Mononuclear cell (primary cell): ENCODE measurements around the gene NOP16. TPM values are rescaled to one million over a fixed set of nuclear protein-coding genes. Genes with fewer than 3 reads are reported as not detected.

ENCODE experiments used
- H3K27me3 ChIP-seq: 2 replicates; pipeline ENCODE4 v1.6.0; 2011; ENCODE audit warnings: low read length, control low read depth; ENCODE audit not compliant: insufficient read depth
- H3K4me1 ChIP-seq: 2 replicates; pipeline ENCODE4 v1.5.1; 2011; ENCODE audit warnings: mild to moderate bottlenecking, low read length, control low read depth; ENCODE audit not compliant: insufficient read depth
- H3K4me3 ChIP-seq: 2 replicates; pipeline ENCODE4 v1.5.1; 2011; ENCODE audit warnings: mild to moderate bottlenecking, low read length, moderate library complexity
- H3K9me3 ChIP-seq: 2 replicates; pipeline ENCODE4 v1.5.1; 2011; ENCODE audit warnings: low read depth, mild to moderate bottlenecking, control low read depth, low read length
- total RNA-seq: library from RNA; depleted of rRNA; stranded (reverse); fragments of >200 nt; gene quantifications from one replicate; pipeline ENCODE4 v1.2.3, GENCODE V29; 2012

The NOP16 gene
- total RNA-seq, 1 donor, result 6.1 TPM

DNA sequence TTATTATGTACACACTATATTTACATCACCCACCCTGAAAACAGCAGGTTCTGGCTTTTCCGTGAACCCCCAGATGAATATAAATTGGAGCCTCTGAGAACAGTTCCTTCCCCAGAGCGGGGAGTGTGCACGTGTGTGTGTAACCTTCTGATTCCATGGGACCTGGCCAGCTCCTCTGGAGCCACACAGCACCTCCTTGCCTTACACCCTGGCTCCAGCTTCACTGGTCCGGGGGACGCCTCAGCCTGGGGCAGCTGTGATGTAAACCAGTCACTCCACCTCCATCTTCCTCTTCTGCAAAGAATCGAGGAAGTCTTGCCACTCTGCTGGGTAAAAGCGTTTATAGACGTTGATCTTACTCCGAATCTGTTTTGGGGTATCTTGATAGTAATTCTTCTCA, 4.4 kb downstream of the NOP16 start:
- H3K27me3 ChIP-seq, result no peaks in the 10 kb centered on the region
- H3K4me3 ChIP-seq, result no peak overlapping the region
- peaks cover 25% of the 10 kb centered on the region for H3K4me1 ChIP-seq

DNA sequence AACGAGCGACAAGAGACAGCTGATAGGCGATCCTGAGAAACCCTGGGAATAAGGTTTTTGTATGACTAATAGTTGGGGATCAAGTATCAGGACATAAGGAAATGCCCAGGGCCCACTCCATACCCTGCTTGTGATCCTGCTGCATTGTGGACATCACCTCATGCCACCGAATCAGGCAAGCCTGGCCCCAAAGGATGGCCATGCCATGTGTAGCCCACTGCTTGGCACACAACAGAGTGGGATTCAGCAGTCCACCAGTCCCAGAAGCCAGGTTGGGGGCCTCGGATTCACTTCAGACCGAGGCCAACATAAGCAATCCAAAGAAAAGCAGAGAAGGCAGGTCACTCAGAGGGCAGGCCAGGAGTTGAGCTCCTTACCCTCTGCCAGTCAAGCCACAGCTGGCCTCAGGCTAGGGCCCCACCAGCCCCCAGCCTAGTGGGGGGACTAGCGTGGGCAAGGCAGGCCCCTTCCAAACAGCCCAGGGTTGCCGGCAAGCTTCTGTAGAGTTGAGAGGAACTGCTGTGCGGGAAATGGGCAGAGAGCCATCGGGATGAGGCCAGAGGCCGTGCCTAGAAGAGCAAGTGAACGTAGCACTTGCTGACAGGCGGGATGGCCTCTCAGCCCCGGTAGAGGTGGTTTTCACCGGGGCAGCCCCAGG, 5.0 kb downstream of the NOP16 start:
- Histone ChIP-seq H3K4me3 (no peak overlapping the region), H3K9me3 (no peaks in the 10 kb centered on the region), H3K4me1 (peaks cover 25% of the 10 kb centered on the region), H3K27me3 (no peaks in the 10 kb centered on the region)

More for the DNA sequence above, 4.4 kb downstream of the NOP16 start:
- H3K9me3 ChIP-seq, result no peaks in the 10 kb centered on the region

DNA sequence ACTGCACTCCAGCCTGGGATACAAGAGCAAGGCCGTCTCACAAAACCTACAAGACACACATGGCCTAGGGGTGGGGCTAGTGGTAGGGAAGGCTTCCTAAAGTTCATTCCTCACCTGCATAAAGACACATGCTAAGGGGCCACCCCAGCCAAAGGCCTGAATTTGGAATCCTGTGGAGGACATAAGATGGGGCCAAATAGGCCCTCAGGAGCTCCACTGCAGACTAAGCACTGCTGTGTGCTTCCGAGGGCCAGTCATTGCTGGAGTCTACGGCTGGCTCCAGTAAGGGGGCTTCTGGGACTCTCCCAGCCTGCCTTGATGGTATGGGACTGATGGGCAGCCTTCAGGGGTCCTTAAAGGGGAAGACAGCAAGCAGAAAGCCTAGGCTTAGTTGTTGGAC, 5.7 kb downstream of the NOP16 start:
- no peaks in the 10 kb centered on the region for H3K27me3 ChIP-seq
- peaks cover 20% of the 10 kb centered on the region for H3K4me1 ChIP-seq
- no peaks in the 10 kb centered on the region for H3K9me3 ChIP-seq
- H3K4me3 ChIP-seq, result no peak overlapping the region

DNA sequence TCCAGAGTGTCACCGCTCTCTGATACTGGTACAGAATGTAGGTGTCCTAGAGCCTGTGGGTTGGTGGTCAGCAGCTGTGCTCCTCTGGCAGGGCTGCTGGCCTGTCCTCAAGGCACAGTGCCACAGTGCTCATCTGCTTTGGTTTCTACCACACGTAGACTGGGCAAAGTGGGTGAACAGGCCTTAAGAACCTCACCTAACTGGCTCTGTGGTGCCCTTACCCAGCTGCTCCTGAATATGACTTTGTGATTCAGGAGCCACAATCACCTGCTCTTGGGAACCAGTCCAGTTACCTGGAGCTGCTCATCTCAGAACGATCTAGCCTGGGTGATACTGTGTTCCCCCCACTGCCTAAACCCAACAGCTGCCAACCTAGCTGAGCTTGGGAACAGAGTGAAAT, 6.4 kb downstream of the NOP16 start:
- Histone ChIP-seq H3K4me3 (no peak overlapping the region), H3K9me3 (no peaks in the 10 kb centered on the region), H3K4me1 (peaks cover 12% of the 10 kb centered on the region), H3K27me3 (no peaks in the 10 kb centered on the region)

DNA sequence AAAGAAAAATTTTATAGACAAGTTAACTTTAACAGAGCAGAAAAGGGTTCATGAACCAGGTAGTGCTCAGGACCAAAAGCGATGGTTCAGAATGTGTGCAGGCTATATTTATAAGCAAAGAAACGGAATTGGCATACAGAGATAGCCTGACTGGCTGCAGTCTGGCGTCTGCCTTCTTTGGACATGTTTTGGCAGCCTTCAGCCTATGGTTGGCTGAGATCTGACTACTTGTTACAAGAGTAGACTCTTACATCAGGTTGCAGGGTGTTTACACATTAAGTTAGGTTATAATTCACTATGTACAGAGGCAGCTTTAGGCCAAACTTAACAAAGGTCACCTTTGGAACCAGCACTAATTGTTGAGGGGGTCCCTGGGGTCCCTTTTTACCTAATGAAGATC, 7.0 kb downstream of the NOP16 start:
- Histone ChIP-seq H3K27me3 (no peaks in the 10 kb centered on the region), H3K4me1 (peaks cover 7% of the 10 kb centered on the region), H3K9me3 (no peaks in the 10 kb centered on the region), H3K4me3 (no peak overlapping the region)

DNA sequence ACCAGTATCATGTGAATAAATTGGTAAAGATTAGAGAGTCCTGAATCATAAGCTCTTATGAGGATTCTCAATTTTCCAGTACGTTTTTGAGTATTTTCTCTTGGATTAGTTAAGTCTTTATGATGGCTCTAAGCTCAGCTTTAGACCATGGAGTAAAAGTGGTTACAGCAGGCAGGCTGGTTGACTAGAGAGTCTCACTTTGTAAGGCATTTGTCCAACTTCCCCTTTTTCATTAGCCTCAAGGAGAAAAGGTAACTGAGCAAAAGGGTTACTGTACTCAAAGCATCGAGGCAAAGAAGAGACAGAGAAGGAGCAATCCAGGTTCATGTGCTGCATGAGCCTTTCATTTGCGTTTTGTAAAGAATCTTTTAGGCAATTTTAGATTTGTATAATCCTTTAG, 8.5 kb downstream of the NOP16 start:
- Histone ChIP-seq H3K4me3 (no peak overlapping the region), H3K9me3 (no peaks in the 10 kb centered on the region), H3K4me1 (peaks cover 5% of the 10 kb centered on the region), H3K27me3 (no peaks in the 10 kb centered on the region)

DNA sequence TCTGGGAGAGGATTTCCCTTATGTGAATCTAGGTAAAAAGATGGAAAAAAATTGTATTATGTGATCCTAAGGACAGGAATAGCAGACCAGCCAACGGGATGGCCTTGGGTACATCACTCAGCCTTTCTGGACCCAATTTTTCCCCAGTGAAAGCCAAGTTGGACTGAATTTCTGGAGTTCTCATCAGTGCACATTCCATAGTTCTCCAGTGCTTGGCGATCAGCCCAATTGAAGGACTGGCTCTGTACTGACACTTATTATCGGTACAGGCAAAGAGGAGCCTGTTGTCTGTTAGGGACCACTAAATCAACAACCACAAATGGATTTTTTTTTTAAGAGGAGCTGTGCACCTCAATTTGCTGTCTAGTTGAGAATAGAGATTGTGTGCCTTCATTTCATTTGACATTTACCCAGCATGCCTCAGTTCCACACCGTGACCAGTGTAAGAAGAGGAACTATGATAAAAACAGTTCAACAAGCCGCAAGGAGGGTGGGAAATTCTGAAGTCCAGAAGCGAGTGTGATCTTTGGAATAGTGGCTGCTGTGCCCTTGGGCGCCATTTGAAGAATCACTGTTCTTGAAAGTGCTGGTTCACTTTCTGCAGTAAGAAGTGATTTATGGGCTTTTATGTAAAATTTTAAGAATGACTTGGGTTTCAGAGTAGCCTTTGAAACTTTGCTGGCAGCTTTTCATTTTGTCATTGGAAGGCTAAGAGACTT, 15.1 kb downstream of the NOP16 start:
- no peaks in the 10 kb centered on the region for H3K27me3 ChIP-seq
- no peak overlapping the region for H3K4me3 ChIP-seq
- no peaks in the 10 kb centered on the region for H3K4me1 ChIP-seq
- no peaks in the 10 kb centered on the region for H3K9me3 ChIP-seq

DNA sequence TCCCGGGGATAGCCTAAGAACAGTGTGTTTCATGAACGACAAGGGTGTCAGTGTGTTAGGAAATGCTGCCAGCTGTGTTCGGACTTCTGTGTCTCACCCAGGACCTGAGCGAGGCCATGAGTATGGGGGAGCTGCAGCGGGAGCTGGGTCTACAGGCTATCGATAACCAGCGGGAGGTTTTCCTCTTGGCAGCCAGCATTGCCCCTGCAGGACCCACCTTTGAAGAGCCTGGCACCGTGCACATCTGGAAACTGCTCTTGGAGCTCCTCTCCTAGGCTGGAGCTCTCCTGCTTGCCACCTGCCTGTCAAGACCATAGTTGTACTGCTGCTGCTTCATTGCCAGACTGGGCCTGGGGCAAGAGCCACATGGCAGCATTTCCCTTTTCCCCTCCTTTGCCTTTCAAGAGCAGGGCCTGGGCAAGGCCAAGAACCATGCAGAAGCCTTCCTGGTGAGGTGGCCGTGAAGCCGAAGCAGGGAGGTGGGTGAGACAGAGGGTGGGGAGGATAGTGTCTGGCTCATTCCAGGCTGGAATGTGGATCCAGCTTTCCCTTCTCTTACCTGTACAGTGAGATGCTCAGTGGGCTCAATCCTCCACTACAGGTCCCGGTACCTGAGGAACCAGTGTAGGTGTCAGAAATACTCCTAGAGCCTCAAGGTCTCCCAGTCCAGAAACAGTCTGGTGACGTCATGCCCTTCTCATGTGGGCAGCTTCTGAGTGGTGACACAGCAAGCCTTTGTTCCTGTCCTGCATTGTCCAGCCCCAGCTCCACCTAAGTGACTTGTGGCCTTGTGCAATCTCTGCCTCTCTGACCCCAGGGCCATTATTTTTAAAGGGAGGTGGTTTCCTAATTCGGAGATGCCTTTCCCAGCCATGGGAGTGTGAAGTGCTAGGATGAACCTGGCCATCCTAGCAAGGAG, 16.5 kb downstream of the NOP16 start:
- Histone ChIP-seq H3K4me1 (no peaks in the 10 kb centered on the region), H3K27me3 (no peaks in the 10 kb centered on the region), H3K4me3 (no peak overlapping the region), H3K9me3 (no peaks in the 10 kb centered on the region)

DNA sequence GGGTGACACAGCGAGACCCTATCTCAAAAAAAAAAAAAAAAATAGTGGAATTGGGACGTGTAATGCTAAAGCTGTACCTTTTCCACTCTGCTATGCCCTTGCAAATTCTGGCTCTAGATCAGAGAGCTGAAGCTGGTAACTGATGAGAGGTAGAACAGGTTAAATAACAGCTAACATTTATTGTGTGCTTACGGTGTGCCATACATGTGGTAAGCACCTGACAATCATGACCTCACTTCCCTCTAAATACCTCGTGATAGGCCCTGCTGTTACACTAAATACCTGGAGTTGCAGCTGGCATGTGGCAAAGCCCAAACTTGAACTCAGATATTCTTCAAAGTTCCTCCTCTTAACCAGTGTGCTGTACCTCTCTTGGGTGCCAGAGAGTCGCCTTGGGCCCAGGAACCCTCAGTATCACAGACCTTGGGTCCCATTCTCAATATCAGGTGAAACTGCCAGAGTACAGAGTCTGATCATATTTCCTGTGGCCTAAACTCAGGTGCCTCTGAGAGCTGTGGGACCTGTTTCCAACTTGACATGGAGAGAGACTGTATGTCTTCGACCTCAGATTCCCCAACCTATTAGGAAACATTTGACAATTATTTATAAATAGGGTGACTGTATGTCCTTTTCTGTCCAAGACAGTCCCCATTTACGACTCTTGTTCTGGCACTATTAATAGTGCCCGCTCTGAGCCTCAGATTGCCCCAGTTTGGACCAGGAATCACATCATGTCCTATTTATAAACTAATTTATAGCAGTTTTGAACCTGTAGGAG, 18.3 kb downstream of the NOP16 start:
- Histone ChIP-seq H3K4me3 (no peak overlapping the region), H3K4me1 (peaks cover 11% of the 10 kb centered on the region), H3K9me3 (no peaks in the 10 kb centered on the region), H3K27me3 (no peaks in the 10 kb centered on the region)

DNA sequence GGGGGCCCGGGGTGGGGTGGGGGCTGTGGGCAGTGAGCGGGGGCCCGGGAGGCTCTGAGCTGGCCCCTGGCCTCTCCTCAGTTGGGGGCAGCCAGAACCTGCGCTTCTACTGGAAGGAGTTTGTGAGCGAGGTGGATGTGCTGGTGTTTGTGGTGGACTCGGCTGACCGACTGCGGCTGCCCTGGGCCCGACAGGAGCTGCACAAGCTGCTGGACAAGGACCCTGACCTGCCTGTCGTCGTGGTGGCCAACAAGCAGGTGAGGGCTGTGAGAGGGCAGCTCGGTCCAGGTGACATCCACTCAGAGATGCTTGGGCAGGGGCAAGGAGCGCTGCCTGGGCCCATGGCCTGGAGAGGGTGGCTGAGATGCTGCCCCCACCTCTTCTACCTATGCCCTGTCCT, 19.7 kb downstream of the NOP16 start:
- H3K4me3 ChIP-seq, result no peak overlapping the region
- peaks cover 16% of the 10 kb centered on the region for H3K4me1 ChIP-seq
- no peaks in the 10 kb centered on the region for H3K27me3 ChIP-seq
- H3K9me3 ChIP-seq, result no peaks in the 10 kb centered on the region

DNA sequence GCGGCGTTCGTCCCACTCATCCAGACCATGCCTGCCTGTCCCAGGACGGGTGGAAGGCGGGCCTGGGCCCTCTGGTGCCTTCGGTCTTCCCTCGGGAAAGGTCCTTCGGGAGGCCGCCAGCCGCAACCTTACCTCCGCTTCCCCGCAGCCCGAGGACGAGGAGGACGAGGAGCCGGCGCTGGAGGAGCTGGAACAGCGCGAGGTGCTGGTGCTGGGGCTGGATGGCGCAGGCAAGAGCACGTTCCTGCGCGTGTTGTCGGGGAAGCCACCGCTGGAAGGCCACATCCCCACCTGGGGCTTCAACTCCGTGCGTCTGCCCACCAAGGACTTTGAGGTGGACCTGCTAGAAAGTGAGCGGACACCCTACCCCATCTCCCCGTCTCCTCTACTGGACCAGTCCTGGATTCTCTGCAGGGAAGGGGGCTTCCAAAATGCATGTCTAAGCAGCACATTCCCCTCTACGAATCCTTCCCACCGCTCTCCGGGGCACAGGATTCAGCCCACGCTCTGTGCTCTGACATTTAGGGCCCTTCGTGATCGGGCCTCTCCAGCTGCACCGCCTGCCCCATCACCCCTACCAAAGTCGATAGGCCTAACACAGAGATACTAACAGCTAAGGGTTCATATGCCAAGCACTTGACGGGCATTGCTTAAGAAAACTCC, 22.0 kb downstream of the NOP16 start:
- Histone ChIP-seq H3K9me3 (no peaks in the 10 kb centered on the region), H3K4me1 (peaks cover 24% of the 10 kb centered on the region), H3K27me3 (no peaks in the 10 kb centered on the region), H3K4me3 (no peak overlapping the region)

DNA sequence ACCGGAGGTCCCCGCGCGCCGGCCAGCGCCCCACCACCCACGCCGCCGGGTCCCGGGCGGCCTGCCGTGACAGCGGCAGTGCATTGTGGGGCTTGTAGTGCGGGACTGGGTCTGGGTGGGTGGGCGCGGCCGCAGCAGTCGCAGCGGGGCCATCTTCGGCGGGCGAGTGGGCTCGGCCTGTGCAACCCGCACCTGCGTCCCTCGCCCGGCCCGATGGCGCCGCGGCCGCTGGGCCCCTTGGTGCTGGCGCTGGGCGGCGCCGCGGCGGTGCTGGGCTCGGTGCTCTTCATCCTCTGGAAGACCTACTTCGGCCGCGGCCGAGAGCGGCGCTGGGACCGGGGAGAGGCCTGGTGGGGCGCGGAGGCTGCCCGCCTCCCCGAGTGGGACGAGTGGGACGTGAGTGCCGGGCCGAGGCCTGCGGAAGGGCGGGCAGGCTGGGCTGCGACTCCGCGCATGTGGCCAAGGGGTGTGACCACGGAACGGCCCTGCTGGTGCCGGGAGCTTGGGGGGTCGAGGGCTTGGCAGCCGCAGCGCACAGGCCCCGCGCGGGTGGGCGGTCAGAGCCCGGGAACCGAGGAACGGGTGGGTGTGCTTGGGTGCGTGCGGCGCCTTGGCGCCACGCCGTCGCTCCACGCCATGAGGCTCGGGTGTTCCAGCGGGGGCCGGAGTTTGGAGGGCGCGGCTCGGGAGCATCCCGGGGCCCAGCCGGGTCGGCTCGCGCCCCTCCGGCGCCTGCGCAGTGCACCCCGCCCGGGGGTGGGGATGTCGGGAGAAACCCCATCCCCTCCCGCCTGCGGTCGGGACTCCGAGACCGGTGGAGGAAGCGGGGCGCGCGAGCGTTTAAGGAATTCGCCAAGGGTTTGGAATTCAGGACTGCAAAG, 22.8 kb downstream of the NOP16 start, which contains the start of gene ARL10:
Gene ARL10, plus strand, starts transcription at position 137 of the 881 bp plus-strand sequence. Its CDS starts 77 bp downstream, at position 214.
- H3K4me3 ChIP-seq, result peak within 1 kb of the TSS; percentile 53
- H3K4me1 ChIP-seq, result peaks cover 30% of the 10 kb centered on the region
- H3K27me3 ChIP-seq, result no peaks in the 10 kb centered on the region
- no peaks in the 10 kb centered on the region for H3K9me3 ChIP-seq

DNA sequence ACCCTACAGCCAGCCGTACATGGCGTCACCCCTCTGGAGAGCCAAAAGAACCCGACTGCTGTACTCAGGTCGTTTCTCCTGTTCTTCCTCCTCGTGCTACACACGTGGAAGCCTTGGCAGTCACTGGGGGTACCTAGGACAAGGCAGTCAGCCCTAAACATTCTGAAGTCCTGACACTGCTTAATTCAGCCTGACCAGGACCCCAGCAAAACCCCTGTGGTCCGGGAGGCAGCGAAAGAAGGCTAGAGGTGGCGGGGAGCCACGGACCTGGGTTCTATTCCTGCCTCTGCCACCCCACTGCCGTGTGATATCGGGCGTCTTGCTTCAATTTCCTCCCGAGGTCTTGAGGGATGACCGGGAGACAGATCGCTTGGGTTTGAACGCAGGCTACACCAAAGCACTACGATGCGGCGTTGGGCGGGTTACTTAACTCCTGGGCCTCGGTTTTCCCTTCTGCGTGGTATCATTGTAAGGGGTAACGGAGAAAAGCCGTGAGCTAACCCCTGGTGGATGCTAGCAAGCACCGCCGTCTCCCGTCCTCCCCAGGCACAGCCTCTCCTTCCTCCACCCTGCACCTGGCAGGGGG, 23.5 kb downstream of the NOP16 start:
- no peaks in the 10 kb centered on the region for H3K27me3 ChIP-seq
- peak overlapping the region; percentile 53 for H3K4me3 ChIP-seq
- H3K9me3 ChIP-seq, result no peaks in the 10 kb centered on the region
- H3K4me1 ChIP-seq, result peaks cover 36% of the 10 kb centered on the region
